Vagina (tissue), 2 donors: ENCODE measurements around the gene EBF3. TPM values are rescaled to one million over a fixed set of nuclear protein-coding genes. Genes with fewer than 3 reads are reported as not detected.

ENCODE experiments used
- DNase-seq, 2 donors: peaks; one replicate each; pipeline ENCODE4 v3.0.0-alpha.2; 2017; ENCODE audit errors: extremely low spot score in 2 of 2
- H3K27ac ChIP-seq: fragments of 200-600 bp; sonication (generic); one replicate; pipeline ENCODE4 v1.5.1; 2019
- H3K27me3 ChIP-seq: fragments of 200-600 bp; sonication (generic); one replicate; pipeline ENCODE4 v1.5.1; 2019
- H3K36me3 ChIP-seq, 2 donors: fragments of 200-600 bp; sonication (generic); one replicate each; pipeline ENCODE4 v1.5.1; 2017 to 2019
- H3K4me1 ChIP-seq: fragments of 200-600 bp; sonication (generic); one replicate; pipeline ENCODE4 v1.5.1; 2019
- H3K4me3 ChIP-seq, 2 donors: fragments of 200-600 bp; sonication (generic); 1 replicate in 1 of 2; 2 replicates in 1 of 2; pipeline ENCODE4 v1.5.1; 2016 to 2019
- H3K9me3 ChIP-seq: fragments of 200-600 bp; sonication (generic); one replicate; pipeline ENCODE4 v1.5.1; 2019
- POLR2A ChIP-seq, 2 donors: fragments of 450-650 bp; IDR thresholded peaks; one replicate each; pipeline ENCODE4 v1.6.1; 2017; ENCODE audit warnings: antibody characterized with exemption in 2 of 2, mild to moderate bottlenecking in 2 of 2, moderate library complexity in 2 of 2
- POLR2AphosphoS5 ChIP-seq, 2 donors: sonication (generic); formaldehyde crosslinking; IDR thresholded peaks; one replicate each; pipeline ENCODE4 v1.9.0; 2017; ENCODE audit warnings: antibody characterized with exemption in 2 of 2, mild to moderate bottlenecking in 2 of 2, low read depth in 1 of 2; ENCODE audit not compliant: insufficient read depth in 1 of 2
- intact Hi-C: fragments of 100-400 bp; cut with DNase I; formaldehyde crosslinking; loops from one replicate; pipeline ENCODE4 v1.15.1; 2023
- total RNA-seq: library from RNA; depleted of rRNA; stranded (reverse); fragments of >200 nt; gene quantifications from one replicate; pipeline ENCODE4 v1.2.3, GENCODE V29; 2016
- TF ChIP-seq, protein P1 (sequence below), 3 experiments: fragments of 450-650 bp in 2 of 3; fragments of 200-600 bp in 1 of 3; sonication (generic) in 1 of 3; IDR thresholded peaks; one replicate each; pipeline ENCODE4 v1.5.1; 2017 to 2019; ENCODE audit warnings: antibody characterized with exemption in 3 of 3, mild to moderate bottlenecking in 2 of 3, moderate library complexity in 2 of 3

The EBF3 gene
- total RNA-seq, 1 donor from 2014 or later = 10.6 TPM

- Histone ChIP-seq H3K36me3 (no peaks in the 10 kb centered on the region), H3K27me3 (no peaks in the 10 kb centered on the region), H3K4me1 (no peaks in the 10 kb centered on the region), H3K27ac (no peak overlapping the region), H3K4me3 (no peak overlapping the region), H3K9me3 (no peaks in the 10 kb centered on the region)
- intact Hi-C loops = no loop called here
- DNase-seq = no peak
- TF ChIP-seq, protein P1, sequence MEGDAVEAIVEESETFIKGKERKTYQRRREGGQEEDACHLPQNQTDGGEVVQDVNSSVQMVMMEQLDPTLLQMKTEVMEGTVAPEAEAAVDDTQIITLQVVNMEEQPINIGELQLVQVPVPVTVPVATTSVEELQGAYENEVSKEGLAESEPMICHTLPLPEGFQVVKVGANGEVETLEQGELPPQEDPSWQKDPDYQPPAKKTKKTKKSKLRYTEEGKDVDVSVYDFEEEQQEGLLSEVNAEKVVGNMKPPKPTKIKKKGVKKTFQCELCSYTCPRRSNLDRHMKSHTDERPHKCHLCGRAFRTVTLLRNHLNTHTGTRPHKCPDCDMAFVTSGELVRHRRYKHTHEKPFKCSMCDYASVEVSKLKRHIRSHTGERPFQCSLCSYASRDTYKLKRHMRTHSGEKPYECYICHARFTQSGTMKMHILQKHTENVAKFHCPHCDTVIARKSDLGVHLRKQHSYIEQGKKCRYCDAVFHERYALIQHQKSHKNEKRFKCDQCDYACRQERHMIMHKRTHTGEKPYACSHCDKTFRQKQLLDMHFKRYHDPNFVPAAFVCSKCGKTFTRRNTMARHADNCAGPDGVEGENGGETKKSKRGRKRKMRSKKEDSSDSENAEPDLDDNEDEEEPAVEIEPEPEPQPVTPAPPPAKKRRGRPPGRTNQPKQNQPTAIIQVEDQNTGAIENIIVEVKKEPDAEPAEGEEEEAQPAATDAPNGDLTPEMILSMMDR (IDR thresholded peaks at IDR 0.05) = no peak
- TF ChIP-seq POLR2AphosphoS5 (IDR thresholded peaks at IDR 0.05; ENCODE audit: insufficient read depth in 1 of 2, low read depth in 1 of 2) = no peak
- no peak for TF ChIP-seq POLR2A (IDR thresholded peaks at IDR 0.05)
Observed at GRCh38 chr10:129855836-129856563, 108.1 kb downstream of the EBF3 start.

DNA sequence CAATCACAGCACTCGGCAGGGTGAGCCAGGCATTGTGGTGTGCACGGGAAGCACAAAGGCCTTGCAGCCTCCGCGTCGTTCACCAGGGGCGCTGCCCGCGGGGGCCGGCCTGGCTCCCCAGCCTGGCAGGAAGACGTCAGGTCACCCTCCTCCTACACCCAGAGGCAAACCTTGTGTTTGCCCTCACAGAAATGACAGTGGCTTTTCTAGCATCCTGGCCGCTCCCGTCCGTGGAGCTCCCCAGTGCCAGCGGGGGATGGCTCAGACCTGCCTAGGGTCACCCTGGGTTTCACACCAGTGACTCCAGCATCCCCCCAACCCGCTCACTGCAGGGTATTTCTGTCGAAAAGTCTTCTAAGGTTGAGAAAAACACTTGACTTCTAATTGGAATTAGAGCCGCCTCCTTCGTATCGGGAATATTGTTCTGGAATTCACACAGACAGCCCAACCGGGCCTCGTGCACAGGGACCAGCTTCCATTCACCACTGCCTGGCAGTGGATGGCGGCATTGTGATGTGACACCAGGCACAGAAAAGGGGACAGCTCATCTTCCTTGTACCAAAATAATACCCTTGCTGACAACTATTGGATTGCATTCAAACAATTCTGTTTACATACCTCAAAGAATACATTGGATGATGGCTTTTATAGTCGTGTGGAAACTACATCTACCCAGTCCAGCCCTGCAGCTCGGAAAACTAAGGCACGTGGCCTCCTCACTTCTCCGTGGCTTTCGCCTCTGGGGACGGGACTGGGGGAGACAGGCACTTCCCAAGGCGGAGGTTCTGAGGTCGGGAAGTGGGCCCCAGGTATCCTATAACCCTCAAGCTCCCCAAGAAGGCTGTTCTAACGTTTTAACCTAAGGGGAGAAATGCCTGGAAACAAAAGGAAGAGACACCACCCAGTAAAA, 109.0 kb downstream of the EBF3 start:
- H3K9me3 ChIP-seq = no peaks in the 10 kb centered on the region
- TF ChIP-seq POLR2A (IDR thresholded peaks at IDR 0.05) (no peak), POLR2AphosphoS5 (IDR thresholded peaks at IDR 0.05; ENCODE audit: insufficient read depth in 1 of 2, low read depth in 1 of 2) (no peak)
- TF ChIP-seq, protein P1 (IDR thresholded peaks at IDR 0.05) = no peak
- no peaks in the 10 kb centered on the region for H3K27me3 ChIP-seq
- H3K4me3 ChIP-seq = no peak overlapping the region
- DNase-seq = no peak
- no peaks in the 10 kb centered on the region for H3K4me1 ChIP-seq
- no peak overlapping the region for H3K27ac ChIP-seq
- no peaks in the 10 kb centered on the region for H3K36me3 ChIP-seq
- intact Hi-C loops = no loop called here

GRCh38 chr10:129854158-129854557, 109.9 kb downstream of the EBF3 start:
- TF ChIP-seq, protein P1 (IDR thresholded peaks at IDR 0.05) = no peak
- TF ChIP-seq POLR2A (IDR thresholded peaks at IDR 0.05) (no peak), POLR2AphosphoS5 (IDR thresholded peaks at IDR 0.05; ENCODE audit: insufficient read depth in 1 of 2, low read depth in 1 of 2) (no peak)
- no peak overlapping the region for H3K4me3 ChIP-seq
- H3K27me3 ChIP-seq = no peaks in the 10 kb centered on the region
- no peaks in the 10 kb centered on the region for H3K36me3 ChIP-seq
- no peaks in the 10 kb centered on the region for H3K9me3 ChIP-seq
- no peaks in the 10 kb centered on the region for H3K4me1 ChIP-seq
- no peak overlapping the region for H3K27ac ChIP-seq
- DNase-seq = no peak
- intact Hi-C loops = no loop called here

DNA sequence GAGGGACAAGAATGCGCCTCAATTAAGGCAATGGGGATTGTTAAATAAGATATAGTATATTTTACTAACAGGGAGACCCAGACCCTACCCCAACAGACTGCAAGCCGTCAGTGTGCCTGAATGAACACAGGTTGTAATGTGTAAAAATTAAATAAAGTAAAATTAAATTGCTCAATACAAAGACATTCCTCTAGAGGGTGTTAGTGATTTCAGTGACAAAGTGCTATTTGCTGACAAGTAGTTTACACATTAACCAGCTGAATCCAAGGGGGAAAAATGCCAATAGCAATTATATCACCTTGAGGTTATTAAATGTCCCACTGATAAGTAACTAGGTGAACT, 110.5 kb downstream of the EBF3 start:
- intact Hi-C loops = no loop called here
- DNase-seq = no peak
- Histone ChIP-seq H3K9me3 (no peaks in the 10 kb centered on the region), H3K27me3 (no peaks in the 10 kb centered on the region), H3K27ac (no peak overlapping the region), H3K4me3 (no peak overlapping the region), H3K36me3 (no peaks in the 10 kb centered on the region), H3K4me1 (no peaks in the 10 kb centered on the region)
- TF ChIP-seq POLR2AphosphoS5 (IDR thresholded peaks at IDR 0.05; ENCODE audit: insufficient read depth in 1 of 2, low read depth in 1 of 2) (no peak), POLR2A (IDR thresholded peaks at IDR 0.05) (no peak)
- TF ChIP-seq, protein P1 (IDR thresholded peaks at IDR 0.05) = no peak
